Stimulated activated CD4-positive, alpha-beta T cell treated with anti-CD3 and anti-CD28 coated beads, Interleukin-1b, Interleukin-23, amount 100 ng/mL, for 4 hours (primary cell): ENCODE data around the gene IFI27L1.

Source experiments
- DNase-seq, 2 donors: peaks; one replicate each; pipeline ENCODE4 v3.0.0-alpha.2; 2020; ENCODE audit warnings: low read depth in 2 of 2

Gene IFI27L1, protein sequence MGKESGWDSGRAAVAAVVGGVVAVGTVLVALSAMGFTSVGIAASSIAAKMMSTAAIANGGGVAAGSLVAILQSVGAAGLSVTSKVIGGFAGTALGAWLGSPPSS

DNA sequence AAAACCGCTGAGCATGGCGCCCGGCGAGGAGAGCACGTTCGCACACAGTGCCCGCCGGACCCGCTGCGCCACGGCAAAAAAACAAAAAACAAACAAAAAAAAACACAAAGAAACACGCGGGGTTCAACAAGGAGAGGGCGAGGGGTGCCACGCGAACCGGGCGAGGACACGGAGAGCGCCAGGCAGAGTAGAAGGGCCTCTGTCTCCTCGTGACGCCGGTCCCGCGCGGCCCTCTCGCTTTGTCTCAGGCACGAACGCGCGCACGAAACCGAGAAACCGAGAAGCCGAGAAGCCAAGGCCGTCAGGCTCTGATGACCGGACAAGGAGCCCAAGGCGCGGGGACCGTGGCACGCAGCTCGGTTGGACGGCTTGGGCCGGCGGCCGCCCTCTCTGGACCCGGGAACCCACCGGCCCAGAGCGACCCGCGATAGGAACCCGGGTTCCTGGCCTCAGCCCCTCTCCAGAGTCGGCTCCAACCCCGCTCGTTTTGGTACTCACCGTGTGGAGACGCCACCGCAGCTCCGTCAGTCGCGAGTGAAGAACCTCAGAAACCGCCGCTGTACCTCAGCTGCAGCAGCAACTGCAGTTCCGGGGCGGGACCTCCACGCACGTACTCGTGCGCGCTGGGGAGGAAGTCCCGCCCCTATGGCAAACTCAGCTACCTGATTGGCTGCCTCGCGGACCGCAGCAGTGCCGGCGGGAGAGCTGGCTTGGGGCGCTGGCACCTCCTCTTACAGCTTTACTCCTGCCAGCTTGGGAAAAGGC is at the start of gene IFI27L1, which contains the start of gene DDX24:
Gene IFI27L1, plus strand, starts transcription at position 690 of the 765 bp plus-strand sequence. CDS start 15,628 bp downstream, outside the sequence.
Gene DDX24, minus strand, starts transcription at position 582 of the 765 bp plus-strand sequence. CDS start 1,460 bp downstream, outside the sequence.
- DNase-seq = peak; percentile 93 to 94

DNA sequence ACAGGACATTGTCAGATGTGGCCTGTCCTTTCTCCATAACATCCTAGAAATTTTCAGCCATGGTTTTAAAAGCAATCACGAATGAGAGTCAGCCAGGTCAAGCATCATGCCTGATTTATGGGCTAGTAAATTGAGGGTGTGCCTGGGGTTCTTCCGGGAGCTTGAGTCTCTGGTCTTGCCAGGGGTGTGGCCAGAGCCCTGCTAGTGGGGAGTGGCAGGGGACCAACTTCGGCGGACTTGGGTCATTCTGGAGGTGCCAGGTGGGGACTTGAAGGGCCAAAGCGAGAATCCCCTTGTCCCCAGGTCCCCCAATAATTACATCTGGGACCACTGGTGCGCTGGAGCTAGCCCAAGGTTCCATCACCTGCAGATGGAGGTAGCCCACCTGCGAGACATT is 49.2 kb upstream of the IFI27L1 start:
- no peak for DNase-seq

DNA sequence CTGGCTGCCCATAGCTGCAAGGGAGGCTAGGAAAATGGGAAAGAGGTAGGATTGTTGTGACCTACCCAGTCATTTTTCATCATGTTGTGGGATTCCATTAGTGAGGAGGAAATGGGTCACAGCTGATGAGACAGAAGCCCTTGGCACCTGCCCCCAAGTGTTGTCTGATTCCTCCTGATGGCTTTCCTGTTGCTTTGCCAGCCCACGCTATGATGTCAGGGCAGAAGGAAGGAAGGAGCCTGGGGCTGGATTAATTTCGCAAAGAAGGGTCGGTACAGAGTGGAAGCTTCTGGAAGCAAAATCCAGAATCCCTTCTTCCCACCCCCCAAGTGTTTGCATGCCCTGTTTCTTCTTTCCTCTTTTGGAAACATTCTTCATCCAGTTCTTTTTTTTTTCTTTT is 46.2 kb upstream of the IFI27L1 start:
- DNase-seq = no peak

DNA sequence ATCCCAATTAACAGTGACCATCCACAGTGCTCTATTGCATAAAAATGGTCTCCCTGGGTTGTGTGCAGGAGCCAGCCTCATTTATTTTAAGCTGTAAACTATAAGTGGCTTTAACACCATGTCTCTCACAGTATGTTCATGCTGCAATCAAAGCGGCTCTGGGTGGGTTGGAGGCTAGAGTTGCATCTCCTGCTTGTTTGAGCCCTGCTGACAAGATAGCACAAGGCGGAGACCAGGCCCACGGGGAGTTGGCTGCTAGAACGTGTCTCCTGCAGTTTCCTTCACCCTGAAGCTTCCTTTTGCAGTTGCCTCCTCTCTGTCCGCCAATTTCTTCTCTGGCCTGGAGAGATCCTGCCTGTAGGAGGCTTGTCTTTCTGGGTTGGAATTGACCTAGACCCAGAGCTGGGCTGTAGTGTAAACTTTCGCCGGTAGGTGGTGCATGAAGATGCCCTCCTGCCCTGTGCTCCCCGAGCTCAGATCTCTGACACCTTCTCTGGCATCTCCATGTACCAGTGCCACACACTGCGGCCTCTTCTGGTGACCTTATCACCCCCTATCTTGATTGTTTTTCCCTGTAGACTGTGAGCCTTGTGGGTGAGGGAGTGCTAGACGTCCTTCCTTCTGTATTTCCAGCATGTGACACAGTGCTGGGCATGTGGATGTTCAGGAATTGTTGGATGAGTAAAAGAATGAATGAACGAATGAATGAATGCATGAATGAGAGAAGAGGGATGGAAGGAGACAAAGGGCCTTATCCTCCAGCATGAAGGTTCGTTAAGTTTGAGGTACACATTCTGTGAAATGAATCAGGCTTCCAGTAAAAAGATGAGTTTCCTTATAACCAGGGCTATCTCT is 44.6 kb upstream of the IFI27L1 start:
- DNase-seq = peak; percentile 68 to 71

DNA sequence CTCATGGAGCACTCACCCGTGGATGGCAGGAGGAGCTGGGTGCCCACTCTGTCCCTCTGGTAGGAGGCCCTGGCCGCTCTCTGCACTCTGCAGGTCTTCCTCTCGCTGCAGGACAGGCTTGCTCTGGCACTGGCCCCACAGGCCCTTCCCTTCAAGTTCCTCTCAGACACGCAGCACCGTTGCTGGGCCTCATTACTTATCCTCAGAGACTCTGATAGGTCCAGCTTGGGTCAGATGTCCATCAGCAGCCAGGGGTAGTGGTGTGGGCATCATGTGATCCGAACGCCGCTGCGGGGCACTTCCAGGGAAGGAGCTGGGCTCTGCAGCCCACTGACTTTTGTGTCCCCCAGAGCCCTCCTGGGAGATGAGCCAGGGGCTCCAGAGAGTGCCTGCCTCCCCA is 43.2 kb upstream of the IFI27L1 start:
- no peak for DNase-seq

DNA sequence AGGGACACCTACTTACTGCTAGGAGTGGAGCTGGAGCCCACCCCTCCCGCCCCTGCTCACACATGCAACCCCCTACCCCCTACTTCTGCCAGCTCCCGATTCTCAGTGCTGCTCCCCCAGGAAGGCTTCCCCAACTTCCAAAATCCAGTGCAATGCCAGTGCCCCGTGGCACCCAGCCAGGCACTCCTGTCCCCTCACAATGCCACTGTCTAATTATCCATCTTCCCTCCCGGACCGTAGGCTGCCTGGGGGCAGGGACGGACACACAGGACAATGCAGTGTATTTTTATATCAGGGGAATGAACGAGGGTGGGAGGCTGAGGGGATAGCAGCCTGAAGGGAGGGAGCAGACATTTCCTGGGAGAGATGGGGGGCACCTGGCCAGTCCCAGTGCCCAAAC is 42.6 kb upstream of the IFI27L1 start:
- no peak for DNase-seq

DNA sequence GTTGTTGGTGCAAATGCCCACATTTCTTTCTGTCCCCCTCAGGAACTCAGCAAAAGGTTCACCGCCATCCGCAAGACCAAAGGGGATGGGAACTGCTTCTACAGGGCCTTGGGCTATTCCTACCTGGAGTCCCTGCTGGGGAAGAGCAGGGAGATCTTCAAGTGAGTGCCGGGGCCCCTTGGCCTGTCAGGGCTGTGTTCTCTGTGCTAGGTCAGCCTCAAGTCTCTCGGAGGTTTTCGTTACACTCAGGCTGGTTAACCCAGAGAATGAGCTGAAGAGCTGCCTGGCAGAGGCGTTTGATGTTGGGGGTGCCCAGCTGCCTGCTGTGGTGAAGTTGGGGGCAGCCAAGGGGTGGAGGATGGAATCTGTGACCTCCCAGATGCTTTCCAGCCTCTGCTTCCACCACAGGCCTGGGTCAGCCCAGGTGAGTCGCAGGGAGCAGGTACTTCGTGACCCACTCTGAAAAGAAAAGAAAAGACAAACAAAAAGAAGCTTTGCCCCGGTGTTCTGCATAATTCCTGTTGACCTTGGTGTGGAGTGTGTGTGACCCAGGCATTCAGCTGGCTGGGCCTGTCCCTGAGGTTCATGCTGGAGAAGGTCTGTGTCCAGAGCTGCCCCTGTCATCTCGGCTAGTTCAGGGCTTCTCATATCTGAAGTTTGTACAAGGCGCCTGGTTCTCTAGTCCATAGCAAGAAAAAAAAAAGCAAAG is 42.0 kb upstream of the IFI27L1 start:
- DNase-seq = no peak

DNA sequence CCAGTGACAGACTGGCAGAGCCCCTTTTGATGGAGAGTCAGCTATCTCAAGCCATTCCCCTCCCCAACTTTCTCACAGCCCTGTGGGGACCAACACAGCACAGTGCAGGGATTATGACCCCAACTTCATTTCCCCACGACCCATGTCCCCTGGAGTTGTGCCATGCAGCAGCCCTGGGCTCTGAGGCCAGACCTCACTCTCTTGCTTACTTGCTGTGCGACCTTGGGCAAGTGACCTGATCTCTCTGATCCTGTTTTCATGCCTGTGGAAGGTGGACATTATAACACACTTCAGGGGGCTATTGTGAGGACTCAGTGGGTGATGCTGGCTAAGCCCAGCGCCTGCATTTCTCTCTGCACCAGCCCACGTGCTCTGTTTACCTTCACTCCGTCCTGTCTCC is 40.9 kb upstream of the IFI27L1 start:
- no peak for DNase-seq

DNA sequence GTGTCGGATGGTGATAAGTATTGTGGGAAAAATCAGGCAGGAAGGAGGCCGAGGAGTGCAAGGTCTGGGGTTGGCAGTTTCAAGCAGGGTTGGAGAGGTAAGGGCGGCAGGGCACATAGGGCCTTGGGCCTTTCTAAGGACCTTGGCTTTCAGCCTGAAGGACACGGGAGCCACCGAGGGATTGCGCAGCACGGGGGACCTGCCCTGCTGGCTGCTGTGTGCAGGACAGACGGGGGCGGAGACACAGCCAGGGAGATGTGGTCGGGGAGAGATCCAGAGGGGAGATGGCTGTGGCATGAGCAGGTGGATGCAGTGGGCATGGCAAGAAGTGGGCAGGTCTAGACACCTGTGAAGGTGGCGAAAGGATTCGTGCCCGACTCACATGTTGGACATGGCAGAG is 40.3 kb upstream of the IFI27L1 start:
- DNase-seq = no peak

DNA sequence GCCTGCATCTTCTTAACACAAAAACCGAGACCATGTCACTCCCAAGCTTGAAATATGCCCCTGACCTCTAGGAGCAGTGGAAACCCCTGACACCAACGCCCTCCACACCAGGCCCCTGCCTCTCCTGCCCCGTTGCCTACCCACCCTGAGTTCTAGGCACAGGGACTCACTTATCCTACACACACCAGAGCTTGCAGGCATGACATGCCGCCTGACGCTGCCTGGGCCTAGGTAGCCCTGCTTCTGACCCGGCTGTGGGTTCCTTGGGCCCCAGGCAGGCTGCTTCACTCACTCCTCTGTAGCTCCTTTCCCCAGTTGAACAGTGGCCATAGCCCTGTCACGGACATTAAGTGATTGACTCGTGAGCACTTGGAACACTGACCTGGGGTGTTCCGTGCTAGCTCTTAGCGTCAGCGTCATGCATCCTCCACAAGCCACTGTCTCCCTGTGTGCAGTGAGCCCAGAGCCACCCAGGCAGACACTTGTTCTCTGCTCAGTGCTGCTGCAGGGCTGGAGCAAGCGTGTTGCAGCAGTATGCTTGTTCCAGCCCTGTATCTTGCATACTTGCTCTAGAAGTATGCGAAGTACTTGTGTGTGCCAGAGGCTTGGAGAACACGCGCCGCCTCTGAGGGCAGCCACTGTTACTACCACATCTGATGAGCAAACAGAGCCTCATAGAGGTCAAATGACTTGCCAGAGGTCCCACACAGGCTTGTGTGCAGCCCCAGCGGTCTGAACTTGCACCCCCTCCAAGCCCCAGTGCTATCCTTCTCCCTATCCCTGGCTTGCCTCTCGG is 39.4 kb upstream of the IFI27L1 start:
- DNase-seq = no peak

DNA sequence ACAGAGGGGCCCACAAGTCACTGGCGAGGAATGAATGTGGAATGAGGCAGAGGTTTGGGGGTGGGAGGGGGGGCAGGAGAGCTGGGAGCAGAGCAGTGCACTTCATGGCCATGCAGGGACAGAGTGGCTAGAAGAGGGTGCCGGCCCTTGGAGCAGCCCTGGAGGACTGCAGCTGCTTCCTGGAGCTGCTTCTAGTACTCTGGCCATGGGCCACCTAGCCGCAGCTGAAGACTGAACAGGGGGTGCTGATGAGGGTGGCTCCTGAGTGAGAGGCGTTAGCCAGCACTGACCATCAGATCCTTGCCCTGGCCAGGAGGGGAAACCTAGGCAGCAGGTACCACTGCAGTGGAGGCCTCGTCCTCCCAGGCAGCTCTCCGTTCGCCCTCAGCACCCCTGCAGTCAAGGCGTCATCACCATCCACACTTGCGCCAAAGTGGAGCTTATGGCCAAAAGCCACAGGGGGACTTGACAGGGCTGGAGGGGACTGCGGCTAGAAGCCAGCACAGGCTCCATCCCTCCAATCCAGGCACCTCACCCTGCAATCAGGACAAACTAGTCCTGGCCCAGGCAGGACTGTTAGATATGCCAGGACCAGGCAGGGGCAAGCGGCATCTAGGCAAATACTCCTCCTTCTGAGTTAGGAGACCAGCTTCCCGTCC is 38.5 kb upstream of the IFI27L1 start:
- no peak for DNase-seq

DNA sequence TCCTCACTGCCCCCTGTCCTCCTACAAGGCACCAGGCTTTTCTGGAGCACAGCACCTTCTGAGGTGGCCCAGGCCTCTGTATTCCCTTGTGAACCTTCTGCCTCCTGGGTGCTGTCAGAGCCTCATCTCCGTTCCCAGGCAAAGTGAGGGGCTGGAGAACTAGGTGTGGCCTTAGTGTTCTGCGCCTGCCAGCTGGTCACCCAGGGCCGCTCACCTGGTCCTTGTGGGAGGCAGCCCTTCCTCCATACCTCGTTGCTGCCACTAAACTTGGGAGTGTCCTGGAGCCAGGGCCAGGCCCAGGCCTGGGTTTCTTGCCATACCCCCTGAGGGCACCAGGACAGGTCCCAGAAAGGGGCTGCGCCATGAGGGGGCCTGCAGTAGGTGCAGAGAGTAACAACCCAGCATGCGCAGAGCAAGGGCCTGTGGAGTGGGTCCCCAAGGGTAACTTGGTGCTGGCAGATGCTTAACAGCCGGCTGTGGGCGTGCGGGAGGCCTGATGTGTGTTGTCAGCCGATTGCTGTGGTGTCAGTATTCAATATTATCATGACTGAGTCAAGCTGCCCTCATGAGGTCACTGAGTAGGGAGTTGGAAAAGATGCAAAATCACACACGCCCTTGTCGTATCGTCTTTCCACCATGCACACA is 37.9 kb upstream of the IFI27L1 start:
- no peak for DNase-seq

DNA sequence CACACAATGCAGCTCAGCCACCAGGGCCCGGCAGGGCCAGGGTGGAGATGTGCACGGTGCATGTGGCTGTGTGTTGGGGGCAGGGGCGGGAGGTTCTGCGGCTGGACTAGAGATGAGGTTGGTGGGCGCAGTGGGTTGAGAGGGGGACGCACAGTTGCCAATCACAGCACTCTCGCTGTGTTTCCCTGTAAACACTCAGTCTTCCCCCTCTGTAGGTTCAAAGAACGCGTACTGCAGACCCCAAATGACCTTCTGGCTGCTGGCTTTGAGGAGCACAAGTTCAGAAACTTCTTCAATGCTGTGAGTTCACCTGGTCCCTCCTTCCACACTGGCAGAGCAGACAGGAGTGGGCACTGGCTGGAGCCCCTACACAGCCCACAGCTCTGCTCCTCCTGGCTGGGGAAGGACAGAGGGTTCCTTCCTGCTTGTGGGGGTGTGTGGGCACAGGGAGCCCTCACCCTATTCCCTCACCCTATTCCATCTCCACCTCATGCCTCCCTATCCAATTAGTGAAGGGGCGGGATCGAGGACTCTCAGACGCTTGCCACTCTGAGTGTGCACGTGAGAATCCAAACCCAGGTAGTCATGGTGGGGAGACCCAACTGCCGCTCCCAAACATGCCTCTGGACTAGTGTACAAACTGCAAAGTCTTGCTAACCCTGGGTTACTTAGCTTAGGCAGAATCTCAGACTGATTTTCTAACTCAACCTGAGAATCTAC is 37.2 kb upstream of the IFI27L1 start:
- no peak for DNase-seq

DNA sequence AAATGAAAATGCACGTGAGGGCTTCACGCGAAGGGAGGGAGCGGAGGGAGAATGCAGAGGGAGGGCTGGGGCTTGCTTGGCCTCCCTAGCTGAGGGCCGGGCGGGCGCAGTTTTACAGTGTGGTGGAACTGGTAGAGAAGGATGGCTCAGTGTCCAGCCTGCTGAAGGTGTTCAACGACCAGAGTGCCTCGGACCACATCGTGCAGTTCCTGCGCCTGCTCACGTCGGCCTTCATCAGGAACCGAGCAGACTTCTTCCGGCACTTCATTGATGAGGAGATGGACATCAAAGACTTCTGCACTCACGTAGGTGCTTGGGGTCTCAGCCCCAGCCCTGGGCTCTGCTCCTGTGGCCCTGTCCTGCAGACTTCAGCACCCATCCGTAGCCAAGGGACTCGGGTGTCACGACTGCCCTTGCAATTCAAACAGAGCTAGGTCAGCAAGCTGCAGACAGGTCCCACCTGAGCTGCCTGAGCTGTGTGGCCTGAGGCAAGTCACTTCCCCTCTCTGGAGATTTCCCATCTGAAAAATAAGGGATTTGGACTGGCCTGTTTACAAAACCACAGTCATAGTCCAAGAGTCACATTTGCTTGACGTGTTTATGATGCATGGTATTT is 36.5 kb upstream of the IFI27L1 start:
- DNase-seq = no peak

DNA sequence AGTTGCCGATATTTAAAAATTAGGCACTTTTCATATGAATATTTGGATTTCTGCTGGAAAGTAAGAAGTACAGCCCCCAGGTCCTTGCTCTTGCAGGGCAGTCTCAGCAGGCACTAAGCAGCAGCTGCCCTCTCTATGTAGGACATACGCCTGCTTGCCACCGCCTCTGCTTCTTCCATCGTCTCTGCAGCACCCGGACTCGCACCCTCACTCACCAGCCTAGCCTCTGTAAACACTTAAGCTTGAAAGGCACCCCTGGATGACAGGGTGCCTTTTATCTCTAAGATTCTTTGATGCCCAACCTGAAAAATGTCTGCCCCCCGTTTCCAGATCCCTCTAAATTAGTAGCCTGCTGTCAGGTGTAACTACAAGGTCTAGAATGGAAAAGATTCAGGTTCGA is 36.0 kb upstream of the IFI27L1 start:
- no peak for DNase-seq

DNA sequence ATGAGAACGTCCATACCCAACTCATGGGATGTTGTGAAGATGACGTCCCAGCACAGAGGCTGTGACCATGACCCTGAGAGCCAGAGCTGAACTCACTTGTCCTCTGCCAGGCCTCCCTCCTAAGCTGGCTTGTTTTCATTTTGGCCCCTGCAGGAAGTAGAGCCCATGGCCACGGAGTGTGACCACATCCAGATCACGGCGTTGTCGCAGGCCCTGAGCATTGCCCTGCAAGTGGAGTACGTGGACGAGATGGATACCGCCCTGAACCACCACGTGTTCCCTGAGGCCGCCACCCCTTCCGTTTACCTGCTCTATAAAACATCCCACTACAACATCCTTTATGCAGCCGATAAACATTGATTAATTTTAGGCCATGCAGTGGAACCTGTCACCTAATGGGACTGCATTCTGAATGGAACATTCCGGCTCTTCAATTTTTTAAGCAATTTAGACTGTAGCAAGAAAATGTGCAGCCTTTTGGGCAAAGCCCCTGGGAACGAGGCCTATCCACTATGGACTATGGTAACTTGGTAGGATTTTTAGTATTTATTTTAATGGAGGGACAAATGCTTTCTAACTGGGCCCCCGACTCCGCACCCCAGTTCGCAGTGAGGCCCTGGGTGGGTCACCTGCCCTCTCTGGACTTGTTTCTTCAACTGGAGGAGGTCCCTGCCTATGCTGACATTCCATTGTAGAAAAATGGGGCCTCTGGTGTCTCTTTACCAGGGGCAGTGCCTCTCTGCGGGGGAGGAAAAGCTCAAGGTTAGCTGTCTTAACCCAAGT is 35.4 kb upstream of the IFI27L1 start:
- no peak for DNase-seq

DNA sequence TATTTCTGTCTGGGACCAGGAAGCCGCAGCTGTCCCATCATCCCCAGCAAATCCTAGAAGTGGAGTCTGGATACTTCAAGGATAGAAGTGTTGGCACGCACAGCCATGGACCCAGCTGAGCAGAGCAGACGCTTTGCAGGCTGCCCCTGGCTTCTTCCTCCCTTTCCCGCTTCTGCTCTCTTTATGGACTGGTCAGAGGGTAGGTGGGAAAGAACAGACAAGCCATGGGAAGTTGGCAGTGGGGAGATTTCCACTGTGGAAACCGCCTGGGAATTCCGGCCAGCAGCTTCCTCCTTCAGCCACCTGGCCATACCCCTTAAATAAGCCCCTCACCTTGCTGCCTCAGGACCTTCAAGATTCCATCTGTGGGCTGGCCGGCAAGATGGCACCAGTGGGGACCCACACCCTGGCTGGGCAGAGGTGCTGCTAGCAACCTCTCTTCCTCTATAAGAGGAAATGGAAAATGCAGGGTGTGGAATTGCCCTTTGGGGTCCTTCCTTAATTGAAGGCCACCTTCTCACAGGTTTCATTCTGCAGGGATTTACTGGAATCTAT is 34.3 kb upstream of the IFI27L1 start:
- DNase-seq = no peak

DNA sequence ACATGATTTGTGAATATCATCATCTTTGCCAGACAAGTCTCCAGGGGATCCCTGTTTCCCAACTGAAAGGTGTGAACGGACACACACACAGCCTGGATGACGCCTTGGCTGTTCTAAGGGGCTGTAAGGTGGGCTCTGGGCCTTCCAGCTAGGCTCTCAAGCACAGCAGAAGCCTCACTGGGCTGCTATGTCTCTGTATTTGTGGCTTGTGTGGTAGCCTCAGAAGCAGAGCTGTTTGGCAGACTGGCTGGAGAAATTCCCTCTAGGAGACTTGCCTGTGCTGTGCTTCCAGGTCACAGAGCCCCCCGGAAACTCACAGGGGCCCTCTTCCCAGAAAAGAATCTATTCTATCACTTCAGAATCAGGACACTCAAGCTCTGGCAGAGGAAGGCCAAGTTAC is 33.5 kb upstream of the IFI27L1 start:
- DNase-seq = no peak
